Lung (tissue), 12 donors: Measurements from ENCODE around the gene MCM3AP. TPM values are rescaled to one million over a fixed set of nuclear protein-coding genes. Genes with fewer than 3 reads are reported as not detected.

ENCODE experiments used
- ATAC-seq: fragments of 200-7000 bp; cut with Tn5 transposase; one replicate; pipeline ENCODE4 v1.9.1; 2020; ENCODE audit warnings: moderate number of reproducible peaks; ENCODE audit not compliant: insufficient read depth, low FRiP score
- DNase-seq, 3 donors: peaks; one replicate each; pipeline ENCODE4 v3.0.0-alpha.2; 2013 to 2017
- H3K27ac ChIP-seq, 2 donors: one replicate each; pipeline ENCODE4 v1.5.1; 2013; ENCODE audit warnings: mild to moderate bottlenecking in 2 of 2, moderate library complexity in 2 of 2, control low read depth in 1 of 2, inconsistent platforms in 1 of 2, low read depth in 1 of 2, low read length in 1 of 2
- H3K27me3 ChIP-seq, 3 donors: one replicate each; pipeline ENCODE4 v1.5.1; 2013; ENCODE audit warnings: low read length in 2 of 3; ENCODE audit not compliant: control insufficient read depth in 3 of 3, insufficient read depth in 3 of 3
- H3K36me3 ChIP-seq, 4 donors: one replicate each; pipeline ENCODE4 v1.5.1; 2013; ENCODE audit warnings: low read length in 4 of 4, mild to moderate bottlenecking in 1 of 4, moderate library complexity in 1 of 4; ENCODE audit not compliant: control insufficient read depth in 4 of 4, insufficient read depth in 4 of 4
- H3K4me1 ChIP-seq, 5 donors: one replicate each; pipeline ENCODE4 v1.5.1; 2013; ENCODE audit warnings: low read length in 5 of 5, mild to moderate bottlenecking in 2 of 5, moderate library complexity in 1 of 5; ENCODE audit not compliant: control insufficient read depth in 5 of 5, insufficient read depth in 5 of 5
- H3K4me3 ChIP-seq: one replicate; pipeline ENCODE4 v1.5.1; 2013; ENCODE audit warnings: mild to moderate bottlenecking, control low read depth, moderate library complexity
- H3K9ac ChIP-seq, 2 donors: one replicate each; pipeline ENCODE4 v1.5.1; 2013; ENCODE audit warnings: low read length in 2 of 2, control low read depth in 1 of 2; ENCODE audit not compliant: insufficient read depth in 1 of 2
- H3K9me3 ChIP-seq, 4 donors: one replicate each; pipeline ENCODE4 v1.5.1; 2013; ENCODE audit warnings: low read length in 3 of 4, mild to moderate bottlenecking in 1 of 4, moderate library complexity in 1 of 4; ENCODE audit not compliant: control insufficient read depth in 4 of 4, insufficient read depth in 3 of 4
- CTCF ChIP-seq: IDR thresholded peaks from 2 replicates; pipeline ENCODE4 v1.5.1; 2012; ENCODE audit warnings: mild to moderate bottlenecking; ENCODE audit errors: control extremely low read depth, extremely low read depth
- WGBS, 2 donors: extraction: QIAGEN DNeasy Blood & Tissue Kit; methylation state at CpG; one replicate each; pipeline ENCODE4 v1.1.7; 2013; 5-methylcytosine and 5-hydroxymethylcytosine counted together
- polyA plus RNA-seq, 2 donors: library from polyadenylated mRNA; stranded (reverse); fragments of 200-250 nt; gene quantifications; one replicate each; pipeline ENCODE4 v1.2.1, GENCODE V29; 2013
- total RNA-seq, 2 donors: library from RNA; depleted of rRNA in 1 of 2; stranded (reverse); fragments of >200 nt in 1 of 2; gene quantifications; one replicate each; pipeline ENCODE4 v1.2.1, GENCODE V29; 2014 to 2021
- donor health status: control.
- donor health status: control.
- donor health status: Bipolar disorder and iron deficiency.
- donor health status: healthy.
- donor health status: DM: yes; HTN: yes; CAD: no.

Gene MCM3AP
- total and polyA plus RNA-seq, 4 donors = 40.7 to 114 (median 78.7) TPM

GRCh38 chr21:46323227-46323709 is 37.9 kb upstream of the MCM3AP start:
- WGBS, 2 donors = 0 to 1% methylated on average over 33 to 34 of the region's 34 CpGs
- Histone ChIP-seq H3K27me3 (no peaks in the 10 kb centered on the region), H3K9ac (peak overlapping the region in 1 of 2 donors; percentile 70), H3K9me3 (no peaks in the 10 kb centered on the region), H3K4me3 (peak overlapping the region; percentile 73), H3K4me1 (peaks cover 0 to 40% (median 16%) of the 10 kb centered on the region in 5 donors), H3K27ac (peak overlapping the region in 1 of 2 donors; percentile 81), H3K36me3 (peaks cover 0 to 6% (median under 1%) of the 10 kb centered on the region in 4 donors)
- no peak for TF ChIP-seq CTCF
- ATAC-seq = no peak
- DNase-seq = peak in 1 of 3 donors; percentile 6

- H3K4me1 ChIP-seq = peaks cover 0 to 40% (median 17%) of the 10 kb centered on the region in 5 donors
- no peak overlapping the region for H3K27ac ChIP-seq
Measured at GRCh38 chr21:46322351-46323226, 37.2 kb upstream of the MCM3AP start.

GRCh38 chr21:46320331-46320801 is 35.0 kb upstream of the MCM3AP start:
- DNase-seq = peak in 1 of 3 donors; percentile 20
- Histone ChIP-seq H3K4me1 (peaks cover 0 to 31% (median 16%) of the 10 kb centered on the region in 5 donors), H3K27me3 (no peaks in the 10 kb centered on the region), H3K9me3 (no peaks in the 10 kb centered on the region), H3K36me3 (peaks cover 0 to 3% (median 0%) of the 10 kb centered on the region in 4 donors), H3K9ac (peak overlapping the region in 1 of 2 donors; percentile 26), H3K27ac (no peak overlapping the region), H3K4me3 (no peak overlapping the region)
- no peak for TF ChIP-seq CTCF
- WGBS, 2 donors = 22 to 46% methylated on average over 4 of the region's 4 CpGs
- ATAC-seq = no peak

More at GRCh38 chr21:46322351-46323226, 37.2 kb upstream of the MCM3AP start:
- DNase-seq (peak in 1 of 3 donors; percentile 26), ATAC-seq (no peak)
- Histone ChIP-seq H3K27me3 (no peaks in the 10 kb centered on the region), H3K9ac (peak overlapping the region; percentile 52 to 70), H3K4me3 (peak overlapping the region; percentile 73), H3K9me3 (no peaks in the 10 kb centered on the region), H3K36me3 (peaks cover 0 to 2% (median 0%) of the 10 kb centered on the region in 4 donors)
- 2 to 6% methylated on average over 50 of the region's 50 CpGs for WGBS, 2 donors
- no peak for TF ChIP-seq CTCF
